ENCODE results near the gene ADAM8.

Gene ADAM8

DNA sequence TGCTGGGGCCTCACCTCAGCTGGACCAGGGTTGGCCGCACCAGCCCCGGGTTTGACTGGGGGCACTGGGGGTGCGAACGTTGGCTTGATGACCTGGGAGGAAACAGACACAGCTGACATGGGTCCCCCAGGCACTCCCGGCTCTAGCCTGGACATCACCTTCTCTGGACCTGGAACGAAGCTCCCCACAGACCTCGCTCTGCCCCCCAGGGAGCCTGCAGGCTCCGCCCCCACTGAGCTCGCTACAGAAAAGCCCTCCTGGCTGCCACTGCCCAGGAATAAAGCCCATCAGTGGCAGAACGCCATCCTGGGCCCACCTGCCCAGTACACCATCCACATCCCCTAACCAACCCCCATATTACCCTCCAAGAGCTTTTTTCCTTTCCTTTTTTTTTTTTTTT, 13.0 kb downstream of the ADAM8 start:
- no peak for TF ChIP-seq CEBPB (IDR thresholded peaks at IDR 0.05)
- TF ChIP-seq CREB1 (IDR thresholded peaks at IDR 0.05; ENCODE audit: low read depth), result no peak
- TF ChIP-seq TEAD4 (IDR thresholded peaks at IDR 0.05), result no peak
- no peak for TF ChIP-seq EP300 (IDR thresholded peaks at IDR 0.05; ENCODE audit: borderline replicate concordance)
- no peak for TF ChIP-seq ZBTB7A (IDR thresholded peaks at IDR 0.05; ENCODE audit: low read depth)
- TF ChIP-seq FOXM1 (IDR thresholded peaks at IDR 0.05; ENCODE audit: borderline replicate concordance, low read depth), result no peak
- TF ChIP-seq, protein P1, sequence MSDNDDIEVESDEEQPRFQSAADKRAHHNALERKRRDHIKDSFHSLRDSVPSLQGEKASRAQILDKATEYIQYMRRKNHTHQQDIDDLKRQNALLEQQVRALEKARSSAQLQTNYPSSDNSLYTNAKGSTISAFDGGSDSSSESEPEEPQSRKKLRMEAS (IDR thresholded peaks at IDR 0.05), result no peak
- TF ChIP-seq, protein P2, sequence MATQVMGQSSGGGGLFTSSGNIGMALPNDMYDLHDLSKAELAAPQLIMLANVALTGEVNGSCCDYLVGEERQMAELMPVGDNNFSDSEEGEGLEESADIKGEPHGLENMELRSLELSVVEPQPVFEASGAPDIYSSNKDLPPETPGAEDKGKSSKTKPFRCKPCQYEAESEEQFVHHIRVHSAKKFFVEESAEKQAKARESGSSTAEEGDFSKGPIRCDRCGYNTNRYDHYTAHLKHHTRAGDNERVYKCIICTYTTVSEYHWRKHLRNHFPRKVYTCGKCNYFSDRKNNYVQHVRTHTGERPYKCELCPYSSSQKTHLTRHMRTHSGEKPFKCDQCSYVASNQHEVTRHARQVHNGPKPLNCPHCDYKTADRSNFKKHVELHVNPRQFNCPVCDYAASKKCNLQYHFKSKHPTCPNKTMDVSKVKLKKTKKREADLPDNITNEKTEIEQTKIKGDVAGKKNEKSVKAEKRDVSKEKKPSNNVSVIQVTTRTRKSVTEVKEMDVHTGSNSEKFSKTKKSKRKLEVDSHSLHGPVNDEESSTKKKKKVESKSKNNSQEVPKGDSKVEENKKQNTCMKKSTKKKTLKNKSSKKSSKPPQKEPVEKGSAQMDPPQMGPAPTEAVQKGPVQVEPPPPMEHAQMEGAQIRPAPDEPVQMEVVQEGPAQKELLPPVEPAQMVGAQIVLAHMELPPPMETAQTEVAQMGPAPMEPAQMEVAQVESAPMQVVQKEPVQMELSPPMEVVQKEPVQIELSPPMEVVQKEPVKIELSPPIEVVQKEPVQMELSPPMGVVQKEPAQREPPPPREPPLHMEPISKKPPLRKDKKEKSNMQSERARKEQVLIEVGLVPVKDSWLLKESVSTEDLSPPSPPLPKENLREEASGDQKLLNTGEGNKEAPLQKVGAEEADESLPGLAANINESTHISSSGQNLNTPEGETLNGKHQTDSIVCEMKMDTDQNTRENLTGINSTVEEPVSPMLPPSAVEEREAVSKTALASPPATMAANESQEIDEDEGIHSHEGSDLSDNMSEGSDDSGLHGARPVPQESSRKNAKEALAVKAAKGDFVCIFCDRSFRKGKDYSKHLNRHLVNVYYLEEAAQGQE (IDR thresholded peaks at IDR 0.05; ENCODE audit: low read depth), result no peak
- no peak for TF ChIP-seq EGR1 (IDR thresholded peaks at IDR 0.05)
- no peak for TF ChIP-seq RAD21 (IDR thresholded peaks at IDR 0.05; ENCODE audit: low read depth)
- TF ChIP-seq, protein P3, sequence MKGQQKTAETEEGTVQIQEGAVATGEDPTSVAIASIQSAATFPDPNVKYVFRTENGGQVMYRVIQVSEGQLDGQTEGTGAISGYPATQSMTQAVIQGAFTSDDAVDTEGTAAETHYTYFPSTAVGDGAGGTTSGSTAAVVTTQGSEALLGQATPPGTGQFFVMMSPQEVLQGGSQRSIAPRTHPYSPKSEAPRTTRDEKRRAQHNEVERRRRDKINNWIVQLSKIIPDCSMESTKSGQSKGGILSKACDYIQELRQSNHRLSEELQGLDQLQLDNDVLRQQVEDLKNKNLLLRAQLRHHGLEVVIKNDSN (IDR thresholded peaks at IDR 0.05), result no peak

DNA sequence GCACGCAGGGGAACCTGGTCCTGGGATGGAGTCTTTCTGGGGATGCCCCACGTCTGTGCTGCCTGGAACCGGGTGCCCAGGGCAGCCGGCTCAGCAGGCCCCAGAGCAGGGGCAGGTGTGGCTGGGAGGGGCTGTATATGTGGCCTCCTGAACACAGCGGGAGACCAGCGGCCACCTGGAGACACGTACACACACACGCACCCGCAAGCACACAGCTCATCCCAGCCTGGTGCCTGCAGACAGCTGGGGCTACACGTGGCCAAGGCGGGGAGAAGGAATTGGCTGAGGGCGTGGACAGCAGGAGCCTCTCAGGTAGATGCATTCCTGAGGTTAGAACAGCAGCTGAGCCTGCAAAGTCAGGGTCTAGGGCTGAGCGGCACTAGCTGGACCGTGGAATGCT, 14.0 kb downstream of the ADAM8 start:
- TF ChIP-seq TAF1 (IDR thresholded peaks at IDR 0.05; ENCODE audit: low read depth), result no peak
- TF ChIP-seq TEAD4 (IDR thresholded peaks at IDR 0.05), result no peak
- no peak for TF ChIP-seq EP300 (IDR thresholded peaks at IDR 0.05; ENCODE audit: borderline replicate concordance)
- no peak for TF ChIP-seq CREB1 (IDR thresholded peaks at IDR 0.05; ENCODE audit: low read depth)
- no peak for TF ChIP-seq ZBTB7A (IDR thresholded peaks at IDR 0.05; ENCODE audit: low read depth)
- TF ChIP-seq CEBPB (IDR thresholded peaks at IDR 0.05), result no peak
- no peak for TF ChIP-seq NFIC (IDR thresholded peaks at IDR 0.05)
- no peak for TF ChIP-seq EGR1 (IDR thresholded peaks at IDR 0.05)
- TF ChIP-seq, protein P2 (IDR thresholded peaks at IDR 0.05; ENCODE audit: low read depth), result no peak
- TF ChIP-seq RAD21 (IDR thresholded peaks at IDR 0.05; ENCODE audit: low read depth), result no peak
- no peak for TF ChIP-seq YY1 (IDR thresholded peaks at IDR 0.05; ENCODE audit: low read depth)
- no peak for TF ChIP-seq FOXM1 (IDR thresholded peaks at IDR 0.05; ENCODE audit: borderline replicate concordance, low read depth)
- TF ChIP-seq TCF12 (IDR thresholded peaks at IDR 0.05; ENCODE audit: low read depth), result no peak
- TF ChIP-seq, protein P3 (IDR thresholded peaks at IDR 0.05), result no peak
- TF ChIP-seq, protein P1 (IDR thresholded peaks at IDR 0.05), result no peak

DNA sequence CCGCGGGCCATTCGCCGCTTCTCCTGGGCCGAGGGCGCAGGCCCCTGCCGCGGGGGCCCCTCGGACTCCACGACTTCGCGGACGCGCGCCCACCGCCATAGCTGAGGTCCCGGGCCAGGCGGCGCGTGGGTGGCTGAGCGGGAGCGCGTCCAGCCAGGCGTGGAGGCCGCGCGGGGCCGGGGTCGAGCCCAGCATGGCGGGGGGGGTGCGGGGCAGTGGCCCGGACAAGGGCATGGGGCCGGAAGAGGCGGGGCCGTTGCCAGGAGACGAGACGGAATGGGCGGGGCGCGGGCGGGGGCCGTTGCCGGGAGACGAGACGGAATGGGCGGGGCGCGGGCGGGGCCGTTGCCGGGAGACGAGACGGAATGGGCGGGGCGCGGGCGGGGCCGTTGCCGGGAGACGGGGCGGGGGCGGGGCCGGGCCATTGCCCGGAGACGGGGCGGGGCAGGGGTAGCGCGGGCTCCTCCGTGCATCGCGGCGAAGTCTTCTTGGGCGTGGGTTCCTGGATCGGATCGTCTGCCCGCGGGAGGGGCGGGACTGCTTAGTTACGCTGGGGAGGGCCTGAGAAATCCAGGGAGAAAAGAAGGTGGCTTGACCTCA, 14.8 kb downstream of the ADAM8 start:
- TF ChIP-seq ZBTB7A (IDR thresholded peaks at IDR 0.05; ENCODE audit: low read depth) (peak; percentile 83; the same call in 1 of the 2 replicates), NFIC (IDR thresholded peaks at IDR 0.05) (no peak), TEAD4 (IDR thresholded peaks at IDR 0.05) (0 out of 2 replicates have a peak, but pooled peaks have one; percentile 4), CREB1 (IDR thresholded peaks at IDR 0.05; ENCODE audit: low read depth) (no peak), RAD21 (IDR thresholded peaks at IDR 0.05; ENCODE audit: low read depth) (no peak), EGR1 (IDR thresholded peaks at IDR 0.05) (peak; percentile 78), CEBPB (IDR thresholded peaks at IDR 0.05) (no peak), YY1 (IDR thresholded peaks at IDR 0.05; ENCODE audit: low read depth) (peak; percentile 79; the same call in 1 of the 2 replicates), FOXM1 (IDR thresholded peaks at IDR 0.05; ENCODE audit: borderline replicate concordance, low read depth) (0 out of 2 replicates have a peak, but pooled peaks have one; percentile 32)
- TF ChIP-seq, protein P3 (IDR thresholded peaks at IDR 0.05), result no peak
- TF ChIP-seq, protein P1 (IDR thresholded peaks at IDR 0.05), result peak; percentile 43

DNA sequence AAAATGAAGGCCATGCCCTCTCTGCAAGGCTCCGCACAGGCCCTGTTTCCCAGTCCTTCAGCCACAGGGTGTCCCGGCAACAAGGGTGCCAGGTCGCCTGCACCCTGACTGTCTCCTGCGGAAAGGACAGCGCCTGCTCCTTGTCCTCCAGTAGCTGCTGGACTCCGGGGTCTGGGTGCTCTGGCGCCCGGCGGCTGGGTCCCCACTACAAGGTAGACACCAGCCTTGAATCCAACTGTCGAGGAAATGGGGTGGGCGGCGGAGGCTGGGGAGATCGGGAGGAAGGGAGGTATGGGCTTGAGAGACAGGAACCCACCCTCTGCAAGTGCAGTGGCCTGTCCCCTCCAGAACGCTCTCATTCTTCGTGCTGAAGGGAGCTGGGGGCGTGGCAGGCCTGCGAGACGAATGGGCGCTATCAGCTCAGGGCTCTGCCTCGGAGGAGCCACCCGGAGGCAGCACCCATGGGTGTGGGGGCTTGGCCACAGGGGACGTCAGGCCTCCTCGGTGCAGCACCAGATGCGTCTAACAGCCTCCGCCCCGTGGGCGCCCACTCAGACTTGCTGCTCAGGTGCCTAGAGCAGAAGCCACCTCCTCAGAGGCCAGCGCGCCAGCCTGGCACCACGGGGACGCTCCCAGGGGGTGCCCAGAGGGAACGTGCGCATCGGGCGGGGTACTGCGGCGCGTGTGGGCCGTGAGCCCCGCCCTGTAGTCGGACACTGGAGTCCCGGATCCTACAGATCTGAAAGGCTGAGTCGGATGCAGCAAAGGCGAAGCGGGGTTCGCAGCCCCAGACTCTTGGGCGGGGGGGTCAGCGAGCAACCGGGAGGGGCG, 15.6 kb downstream of the ADAM8 start:
- TF ChIP-seq, protein P3 (IDR thresholded peaks at IDR 0.05), result peak; percentile 9; the same call in 1 of the 2 replicates
- TF ChIP-seq, protein P1 (IDR thresholded peaks at IDR 0.05), result peak; percentile 65
- TF ChIP-seq TAF1 (IDR thresholded peaks at IDR 0.05; ENCODE audit: low read depth), result no peak
- no peak for TF ChIP-seq CREB1 (IDR thresholded peaks at IDR 0.05; ENCODE audit: low read depth)
- TF ChIP-seq ZBTB7A (IDR thresholded peaks at IDR 0.05; ENCODE audit: low read depth), result no peak; the same call in 1 of the 2 replicates
- no peak for TF ChIP-seq NFIC (IDR thresholded peaks at IDR 0.05)
- TF ChIP-seq RAD21 (IDR thresholded peaks at IDR 0.05; ENCODE audit: low read depth), result no peak
- TF ChIP-seq, protein P2 (IDR thresholded peaks at IDR 0.05; ENCODE audit: low read depth), result no peak

Data from Ishikawa (cell line).